RPMI7951 (cell line): Measurements from ENCODE around the gene C6orf62. TPM values are rescaled to one million over a fixed set of nuclear protein-coding genes. Genes with fewer than 3 reads are reported as not detected.
"Not testable (repeated sequence)": the region's sequence is repeated elsewhere in the genome, so short reads cannot be mapped to it uniquely, and the experiment has no call there.

Experiments used
- DNase-seq: peaks from one replicate; pipeline ENCODE4 v3.0.0-alpha.2; 2012; ENCODE audit warnings: low read depth
- total RNA-seq: library from RNA; depleted of rRNA; stranded (reverse); fragments of >200 nt; shearing (Covaris generic); gene quantifications from 2 replicates; pipeline ENCODE4 v1.2.3, GENCODE V29; 2014; rRNA removed

Gene C6orf62
- 96.1 and 105 TPM in 2 replicates for total RNA-seq

DNA sequence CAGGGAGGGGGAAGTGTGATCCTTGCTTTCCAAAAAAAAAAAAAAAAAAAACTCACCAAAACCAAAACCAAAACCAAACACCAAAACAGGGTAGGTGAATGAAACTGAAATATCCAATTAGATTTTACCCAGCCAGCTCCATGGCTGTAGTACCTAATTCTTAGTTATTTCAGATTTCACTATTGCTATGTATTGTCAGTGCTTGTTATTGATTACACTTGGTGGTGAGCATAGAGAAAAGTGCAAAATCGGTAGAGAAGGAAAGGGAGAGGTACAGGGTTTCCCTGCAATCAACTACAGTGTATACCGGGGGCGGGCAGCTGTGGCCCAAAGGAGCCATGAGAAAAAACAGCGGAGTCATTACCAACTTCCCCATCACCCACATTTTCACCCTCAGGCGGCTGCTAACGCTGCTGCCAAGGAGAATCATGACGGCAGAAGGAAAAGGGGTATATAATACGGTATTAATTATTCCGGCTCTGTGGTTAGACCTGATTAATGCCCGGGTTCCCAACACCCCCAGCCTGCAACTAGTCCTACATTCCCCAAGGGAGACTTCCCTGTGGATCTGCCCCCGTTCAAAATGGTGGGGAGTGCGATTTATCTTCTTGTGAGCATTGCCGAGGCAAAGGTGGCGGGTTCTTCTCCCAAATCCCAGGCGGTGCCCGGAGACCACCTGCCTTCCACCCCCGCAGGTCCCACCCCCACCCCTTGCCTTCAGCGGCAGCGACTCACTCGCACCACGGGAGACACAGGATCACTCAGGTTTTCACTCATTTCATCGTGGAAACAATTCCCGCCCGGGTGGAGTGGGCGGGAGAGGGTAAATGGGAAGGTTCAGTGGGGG, at the start of gene C6orf62:
TSS of gene C6orf62 (minus strand) at position 30 of the 847 bp plus-strand sequence. CDS start 486 bp downstream, outside the sequence.
- DNase-seq, result peak; percentile 74

GRCh38 chr6:24768361-24768760, 49.4 kb upstream of the C6orf62 start:
- peak; percentile 70 for DNase-seq

DNA sequence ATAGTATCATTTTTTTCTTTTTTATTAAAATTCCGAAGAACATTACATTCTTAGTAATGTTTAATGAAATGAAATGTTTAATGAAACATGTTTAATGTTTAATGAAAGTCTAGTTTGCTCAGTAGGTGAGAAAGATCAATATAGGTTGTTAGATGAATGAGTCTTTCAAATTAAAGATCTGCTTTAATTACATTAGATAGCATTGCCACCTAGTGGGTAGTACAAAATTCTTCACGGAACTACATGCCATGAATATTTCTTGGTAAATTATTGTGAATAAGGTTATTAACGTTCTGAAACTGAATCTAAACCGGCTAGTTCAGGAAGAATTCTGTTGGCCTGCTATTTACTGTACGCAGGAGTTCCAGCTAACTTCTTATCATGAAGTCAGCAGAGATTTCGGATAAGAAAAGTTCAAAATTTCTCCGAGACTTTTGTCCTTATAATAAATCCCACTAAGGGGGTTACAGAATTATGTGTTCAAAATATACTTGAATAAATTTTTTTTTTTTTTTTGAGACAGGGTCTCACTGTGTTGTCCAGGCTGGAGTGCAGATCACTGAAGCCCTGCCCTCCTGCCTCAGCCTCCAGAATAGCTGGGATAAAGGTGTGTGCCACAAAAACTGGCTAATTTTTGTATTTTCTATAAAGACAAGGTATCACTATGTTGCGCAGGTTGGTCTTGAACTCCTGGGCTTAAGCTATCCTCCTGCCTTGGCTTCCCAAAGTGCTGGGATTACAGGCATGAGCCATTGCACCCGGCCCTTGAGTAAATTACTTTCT, 47.9 kb upstream of the C6orf62 start:
- DNase-seq, result peak; percentile 45

GRCh38 chr6:24765968-24766367, 47.0 kb upstream of the C6orf62 start:
- not testable (repeated sequence) for DNase-seq

DNA sequence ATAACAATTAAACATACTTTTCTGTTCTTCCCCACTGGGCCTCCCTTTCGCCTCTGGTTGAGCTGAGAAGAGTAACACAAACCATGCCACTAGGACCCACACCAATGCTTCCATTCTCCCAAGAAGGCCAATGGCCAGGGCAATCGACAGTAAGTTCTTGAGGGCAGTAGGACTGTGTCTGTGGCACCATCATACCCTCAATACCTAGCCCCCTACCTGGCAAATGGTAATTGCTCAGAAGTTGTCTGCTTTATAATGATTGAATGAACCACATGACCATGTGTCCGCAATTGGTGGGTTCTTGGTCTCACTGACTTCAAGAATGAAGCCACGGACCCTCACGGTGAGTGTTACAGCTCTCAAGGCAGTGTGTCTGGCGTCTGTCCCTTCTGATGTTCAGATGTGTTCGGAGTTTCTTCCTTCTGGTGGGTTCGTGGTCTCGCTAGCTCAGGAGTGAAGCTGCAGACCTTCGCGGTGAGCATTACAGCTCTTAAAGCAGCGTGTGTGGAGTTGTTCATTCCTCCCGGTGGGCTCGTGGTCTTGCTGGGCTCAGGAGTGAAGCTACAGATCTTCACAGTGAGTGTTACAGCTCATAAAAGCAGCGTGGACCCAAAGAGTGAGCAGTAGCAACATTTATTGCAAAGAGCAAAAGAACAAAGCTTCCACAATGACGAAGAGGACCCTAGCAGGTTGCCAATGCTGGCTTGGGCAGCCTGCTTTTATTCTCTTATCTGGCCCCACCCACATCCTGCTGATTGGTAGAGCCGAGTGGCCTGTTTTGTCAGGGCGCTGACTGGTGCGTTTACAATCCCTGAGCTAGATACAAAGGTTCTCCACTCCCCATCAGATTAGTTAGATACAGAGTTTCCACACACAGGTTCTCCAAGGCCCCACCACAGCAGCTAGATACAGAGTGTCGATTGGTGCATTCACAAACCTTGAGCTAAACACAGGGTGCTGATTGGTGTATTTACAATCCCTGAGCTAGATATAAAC, 46.2 kb upstream of the C6orf62 start:
- not testable (repeated sequence) for DNase-seq

- DNase-seq, result no peak
Measured at GRCh38 chr6:24763578-24763977, 44.6 kb upstream of the C6orf62 start.

DNA sequence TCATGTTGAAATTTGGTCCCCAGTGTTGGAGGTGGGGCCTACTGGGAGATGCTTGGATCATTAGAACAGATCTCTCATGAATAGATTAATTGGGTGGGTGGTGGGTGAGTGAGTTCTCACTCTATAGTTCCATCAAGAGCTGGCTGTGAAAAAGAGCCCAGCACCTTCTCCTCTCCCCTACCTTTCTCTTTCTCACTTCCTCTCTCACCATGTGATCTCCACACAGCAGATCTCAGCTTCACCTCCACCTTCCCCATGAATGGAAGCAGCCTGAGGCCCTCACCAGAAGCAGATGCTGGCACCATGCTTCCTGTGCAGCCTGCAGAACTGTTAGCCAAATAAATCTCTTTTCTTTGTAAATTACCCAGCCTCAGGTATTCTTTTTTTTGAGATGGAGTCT, 42.9 kb upstream of the C6orf62 start:
- DNase-seq, result no peak

DNA sequence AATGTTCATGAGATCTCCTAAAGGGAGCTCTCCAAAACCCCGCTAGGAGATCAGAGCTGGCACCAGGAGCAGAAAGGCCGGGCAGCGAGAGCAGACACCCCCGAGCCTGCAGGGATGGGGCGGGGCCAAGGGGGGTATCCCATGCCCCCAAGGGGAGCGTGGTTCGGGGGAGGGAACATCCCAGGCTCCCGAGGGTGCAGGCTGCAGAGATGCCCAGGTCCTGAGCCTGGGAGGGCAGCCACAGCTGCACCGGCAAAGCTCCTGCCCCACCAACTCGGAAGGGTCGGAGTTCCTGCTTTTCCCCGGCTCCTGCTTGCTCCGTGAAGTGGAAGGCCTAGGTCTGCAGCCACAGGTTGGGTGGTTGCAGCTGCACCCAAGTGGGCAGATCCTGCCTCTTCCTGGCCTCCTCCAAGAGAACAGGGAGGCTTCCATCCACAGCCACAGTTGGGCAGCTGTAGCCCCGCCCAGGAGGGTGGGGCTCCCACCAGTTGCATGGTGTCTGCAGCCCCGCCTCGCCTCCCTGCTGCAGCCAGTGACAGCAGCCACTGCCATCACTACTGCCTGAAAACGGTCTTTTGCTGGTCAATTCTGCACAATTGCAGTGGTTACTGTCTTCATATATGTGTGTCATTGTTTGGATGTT, 42.4 kb upstream of the C6orf62 start:
- peak; percentile 57 for DNase-seq

DNA sequence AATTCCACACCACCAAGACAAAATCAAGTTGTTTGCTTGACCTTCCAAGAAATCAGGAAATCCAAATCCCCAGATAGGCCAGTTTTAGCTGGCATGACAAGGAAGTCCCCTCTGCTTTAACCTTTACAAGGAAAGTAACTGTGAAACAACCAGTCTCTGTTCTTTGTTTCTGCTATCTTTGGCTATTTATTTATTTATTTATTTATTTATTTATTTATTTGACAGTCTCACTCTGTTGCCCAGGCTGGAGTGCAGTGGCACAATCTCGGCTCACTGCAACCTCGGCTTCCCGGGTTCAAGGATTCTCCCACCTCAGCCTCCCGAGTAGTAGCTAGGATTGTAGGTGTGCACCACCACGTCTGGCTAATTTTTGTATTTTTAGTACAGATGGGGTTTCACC, 41.3 kb upstream of the C6orf62 start:
- no peak for DNase-seq

- no peak for DNase-seq
Measured at GRCh38 chr6:24759718-24760117, 40.8 kb upstream of the C6orf62 start.

GRCh38 chr6:24757611-24758010, 38.7 kb upstream of the C6orf62 start:
- no peak for DNase-seq

- DNase-seq, result no peak
Measured at GRCh38 chr6:24755279-24755678, 36.3 kb upstream of the C6orf62 start.

GRCh38 chr6:24754378-24754777, 35.4 kb upstream of the C6orf62 start:
- DNase-seq, result not testable (repeated sequence)

GRCh38 chr6:24753545-24753944, 34.6 kb upstream of the C6orf62 start:
- DNase-seq, result no peak

DNA sequence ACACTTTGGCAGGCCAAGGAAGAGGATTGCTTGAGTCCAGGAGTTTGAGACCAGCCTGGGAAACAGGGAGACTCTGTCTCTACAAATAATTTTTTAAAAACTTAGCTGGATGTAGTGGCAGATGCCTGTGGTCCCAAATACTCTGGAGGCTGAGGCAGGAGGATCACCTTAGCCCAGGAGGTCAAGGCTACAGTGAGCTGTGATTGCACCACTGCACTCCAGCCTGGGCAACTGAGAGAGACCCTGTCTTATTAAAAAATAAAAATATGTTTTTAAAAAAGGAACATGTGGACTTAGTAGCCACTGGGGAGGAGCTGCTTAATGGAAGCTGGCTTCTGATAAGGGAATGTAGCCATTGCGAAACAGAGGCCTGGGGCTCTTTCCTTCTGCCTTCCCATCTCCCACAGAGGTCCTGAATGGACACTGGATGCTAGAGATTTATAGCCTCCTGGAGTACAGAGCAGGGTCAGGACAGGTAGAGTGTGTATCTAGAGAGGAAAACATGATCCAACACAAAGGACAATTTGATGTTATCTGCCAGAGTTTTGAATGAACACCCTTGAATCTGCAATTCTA, 34.1 kb upstream of the C6orf62 start:
- DNase-seq, result peak; percentile 26

DNA sequence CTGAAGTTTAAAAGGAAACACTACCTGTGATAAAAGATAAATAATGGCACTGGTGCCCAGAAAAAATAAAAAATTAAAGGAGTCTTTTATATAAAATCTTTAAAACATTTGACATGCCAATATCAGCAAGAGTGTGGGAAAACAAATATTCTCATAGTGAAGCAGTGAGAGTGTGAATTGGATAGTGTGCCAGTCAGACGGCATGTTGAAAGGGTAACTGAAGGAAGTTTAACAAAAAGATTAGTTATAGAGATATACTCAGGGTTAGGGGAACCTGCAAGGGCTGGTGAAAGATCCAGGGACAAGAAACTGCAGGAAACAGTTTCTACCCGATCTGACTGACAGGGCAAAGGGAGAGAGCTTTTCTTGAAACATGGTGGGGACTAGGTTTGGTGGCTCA, 33.5 kb upstream of the C6orf62 start:
- DNase-seq, result no peak

DNA sequence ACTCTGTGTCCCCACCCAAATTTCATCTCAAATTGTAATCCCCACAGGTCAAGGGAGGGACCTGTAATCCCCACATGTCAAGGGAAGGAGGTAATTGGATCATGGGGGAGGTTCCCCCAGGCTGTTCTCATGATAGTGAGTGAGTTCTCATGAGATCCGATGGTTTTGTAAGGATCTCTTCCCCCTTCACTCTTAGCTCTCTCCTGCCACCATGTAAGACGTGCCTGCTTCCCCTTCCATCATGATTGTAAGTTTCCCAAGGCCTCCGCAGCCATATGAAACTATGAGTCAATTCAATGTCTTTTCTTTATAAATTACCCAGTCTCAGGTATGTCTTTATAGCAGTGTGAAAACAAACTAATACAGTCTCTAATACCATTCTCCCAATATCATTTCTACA, 31.9 kb upstream of the C6orf62 start:
- not testable (repeated sequence) for DNase-seq

- DNase-seq, result no peak
Measured at GRCh38 chr6:24749297-24749696, 30.3 kb upstream of the C6orf62 start.

GRCh38 chr6:24744911-24745310, 26.0 kb upstream of the C6orf62 start:
- DNase-seq, result no peak

DNA sequence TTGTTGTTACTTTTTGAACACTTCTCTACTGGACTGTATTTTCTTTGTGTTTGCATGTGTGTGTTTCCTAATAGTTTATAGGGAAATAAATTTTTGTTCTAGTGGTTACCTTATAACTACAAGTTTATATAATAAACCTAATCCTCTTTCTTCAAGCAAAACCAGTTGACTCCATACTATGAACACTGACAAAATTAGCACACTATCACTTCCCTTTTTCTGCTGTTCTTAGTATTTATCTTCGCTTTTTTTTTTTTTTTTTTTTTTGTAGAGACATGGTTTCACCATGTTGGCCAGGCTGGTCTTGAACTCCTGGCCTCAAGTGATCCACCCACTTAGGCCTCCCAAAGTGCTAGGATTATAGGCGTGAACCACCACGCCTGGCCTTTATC, 25.0 kb upstream of the C6orf62 start:
- DNase-seq, result no peak
